CD4-positive, alpha-beta T cell treated with Interferon alpha-2 for 1 hour (primary cell): ENCODE results near the gene WDR19.
A peak's percentile ranks its signal among the peaks of the same experiment; 100 is the strongest.
"Not testable (repeated sequence)": the region's sequence is repeated elsewhere in the genome, so short reads cannot be mapped to it uniquely, and the experiment has no call there.

Experiments used
- DNase-seq, 2 donors: peaks; one replicate each; pipeline ENCODE4 v3.0.0-alpha.2; 2020 to 2022

The WDR19 gene

GRCh38 chr4:39181905-39182638, at the start of gene WDR19:
Gene WDR19 (plus strand): TSS chr4:39182529. CDS start chr4:39182558, 29 bp downstream.
- DNase-seq = peak; percentile 99

DNA sequence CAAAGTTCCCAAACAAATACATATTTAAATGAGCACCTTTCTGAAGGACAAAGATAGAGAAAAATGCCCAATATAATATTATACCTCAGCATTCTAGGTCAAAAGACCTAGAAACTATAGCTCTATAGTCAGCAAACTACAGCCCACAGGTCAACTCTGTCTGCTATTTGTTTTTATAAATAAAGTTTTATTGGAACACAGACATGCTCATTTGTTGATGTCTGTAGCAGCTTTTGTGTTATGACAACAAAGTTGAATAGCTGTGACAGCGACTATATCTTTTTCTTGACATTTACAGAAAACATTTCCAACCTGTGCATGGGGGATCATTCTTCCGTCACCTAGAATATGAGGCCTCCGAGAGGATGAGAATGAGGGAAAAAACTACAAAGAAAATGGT, 48.7 kb upstream of the WDR19 start:
- DNase-seq = no peak

- DNase-seq = no peak
These were observed 47.5 kb upstream of the WDR19 start for GRCh38 chr4:39134683-39135306.

GRCh38 chr4:39138227-39138626, 44.1 kb upstream of the WDR19 start:
- not testable (repeated sequence) for DNase-seq

- DNase-seq = no peak
These were observed 36.1 kb upstream of the WDR19 start for GRCh38 chr4:39146211-39146610.

GRCh38 chr4:39154009-39154408, 28.3 kb upstream of the WDR19 start:
- no peak for DNase-seq

DNA sequence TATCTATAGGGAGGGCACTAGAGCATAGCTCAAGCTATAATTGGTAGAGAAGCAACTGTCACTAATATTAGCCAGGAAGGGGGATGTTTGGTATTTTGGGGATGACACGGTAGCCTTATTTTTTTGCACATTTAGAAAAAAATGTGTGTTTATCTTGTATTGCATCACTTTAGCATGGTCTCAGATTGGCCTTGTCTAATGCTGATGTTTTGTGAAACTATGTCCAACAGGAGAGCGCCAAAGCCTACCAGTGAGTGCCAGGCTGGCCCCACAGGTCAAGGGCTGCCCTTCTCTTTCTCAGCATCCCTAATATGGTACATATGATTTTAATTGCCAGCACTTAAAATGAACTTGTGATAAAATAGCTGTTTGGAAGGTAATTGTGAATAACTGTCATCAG, 24.8 kb upstream of the WDR19 start:
- DNase-seq = no peak

DNA sequence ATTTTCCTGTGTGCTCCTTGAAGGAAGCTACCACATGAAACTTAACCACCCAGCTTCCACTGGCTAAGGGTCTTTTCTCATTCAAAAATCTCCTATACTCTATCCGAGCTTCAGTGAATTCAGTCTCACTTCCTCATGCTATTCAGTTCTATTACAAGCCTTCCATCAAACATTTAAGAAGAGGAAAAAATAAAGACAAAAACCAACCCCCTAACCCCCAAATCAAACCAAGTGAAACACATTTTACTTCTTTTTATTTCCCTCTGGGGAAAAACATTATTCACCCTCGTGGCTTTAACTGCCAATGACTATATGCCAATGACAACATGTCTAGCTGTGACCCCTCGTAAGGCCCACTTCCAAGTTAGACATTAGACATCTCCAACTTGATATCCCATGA, 16.2 kb upstream of the WDR19 start:
- no peak for DNase-seq

DNA sequence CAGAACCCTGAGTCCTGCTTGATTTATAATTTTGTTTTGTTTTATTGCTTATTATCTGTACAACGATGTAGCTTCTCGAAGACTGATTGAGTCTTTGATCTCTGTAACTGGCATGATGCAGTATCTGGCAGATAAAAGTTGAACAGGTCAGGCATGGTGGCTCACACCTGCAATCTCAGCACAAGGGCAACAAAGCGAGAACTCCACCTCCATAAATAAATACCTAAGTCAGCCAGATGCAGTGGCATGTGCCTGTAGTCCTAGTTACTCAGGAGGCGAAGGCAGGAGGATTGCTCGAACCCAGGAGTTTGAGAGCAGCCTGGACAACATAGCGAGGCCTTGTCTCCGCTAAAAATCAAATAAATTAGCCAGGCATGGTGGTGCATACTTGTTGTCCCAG, 15.7 kb upstream of the WDR19 start:
- no peak for DNase-seq

DNA sequence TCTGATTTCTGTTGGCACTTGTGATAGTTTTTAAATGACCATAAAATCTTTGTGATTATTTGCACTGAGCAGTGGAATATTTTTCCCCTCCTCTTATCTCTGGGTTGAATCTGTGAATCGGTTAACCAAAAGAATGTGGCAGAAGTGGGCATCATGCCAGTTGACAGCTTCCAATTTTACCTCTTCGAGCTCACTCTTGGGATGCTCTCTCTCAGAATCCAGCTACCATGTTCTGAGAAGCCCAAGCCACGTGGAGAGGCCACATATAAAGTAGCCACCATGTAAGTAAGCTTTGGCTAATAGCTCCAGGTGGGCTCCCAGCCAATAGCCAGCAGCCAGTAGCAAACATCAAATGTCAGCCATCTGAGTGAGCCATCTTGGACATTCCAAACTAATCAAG, 12.9 kb upstream of the WDR19 start:
- no peak for DNase-seq

DNA sequence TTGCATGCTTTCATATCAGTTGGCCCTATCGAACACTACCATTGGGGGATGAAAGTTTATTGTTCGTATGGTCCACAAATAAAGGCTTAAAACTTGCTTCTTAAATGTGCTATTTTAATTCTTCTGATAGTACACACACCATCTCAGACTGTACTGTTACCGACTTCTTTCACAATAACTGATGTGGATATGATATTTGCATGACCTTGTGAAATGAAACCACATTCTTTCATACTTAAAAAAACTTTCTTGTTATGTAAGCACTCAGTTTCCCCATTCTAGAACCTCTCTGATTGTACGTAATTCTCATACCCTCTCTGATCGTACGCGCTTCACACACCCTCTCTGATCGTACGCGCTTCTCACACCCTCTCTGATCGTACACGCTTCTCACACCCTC, 12.0 kb upstream of the WDR19 start:
- DNase-seq = no peak

- DNase-seq = no peak
These were observed 3.6 kb upstream of the WDR19 start for GRCh38 chr4:39178706-39179105.

GRCh38 chr4:39179681-39180080, 2.6 kb upstream of the WDR19 start:
- DNase-seq = no peak

DNA sequence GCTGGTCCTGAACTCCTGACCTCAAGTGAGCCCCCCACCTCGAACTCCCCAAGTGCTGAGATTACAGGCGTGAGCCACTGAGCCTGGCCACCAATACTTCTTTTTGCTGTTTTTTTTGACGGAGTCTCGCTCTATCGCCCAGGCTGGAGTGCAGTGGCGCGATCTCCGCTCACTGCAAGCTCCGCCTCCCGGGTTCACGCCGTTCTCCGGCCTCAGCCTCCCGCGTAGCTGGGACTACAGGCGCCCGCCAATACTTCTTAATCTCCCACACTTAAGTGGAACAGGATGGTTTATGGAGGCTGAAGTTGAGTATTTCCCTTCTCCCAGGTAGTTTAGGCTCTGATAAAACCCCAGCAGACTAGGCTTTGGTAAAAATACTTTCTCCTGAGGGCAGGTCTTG, 1.7 kb upstream of the WDR19 start:
- DNase-seq = not testable (repeated sequence)

GRCh38 chr4:39181520-39181904, 817 bp upstream of the WDR19 start:
- no peak for DNase-seq

DNA sequence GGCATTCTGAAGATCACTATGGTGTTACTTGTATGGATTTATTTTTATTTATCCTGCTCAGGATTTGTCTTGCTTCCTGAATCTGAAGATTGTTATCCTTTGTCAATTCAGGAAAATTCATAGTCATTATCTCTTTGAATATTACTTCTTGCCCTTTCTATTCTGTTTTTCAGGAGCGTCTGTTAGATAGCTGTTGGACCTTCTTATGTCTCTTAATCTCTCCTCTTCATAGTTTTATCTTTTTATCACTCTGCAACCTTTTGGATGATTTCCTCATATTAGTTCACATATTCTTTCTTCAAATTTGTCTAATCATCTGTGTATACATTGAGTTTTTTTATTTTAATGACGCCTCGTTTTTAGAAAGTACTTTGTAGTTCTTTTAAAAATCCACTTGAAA, 19.6 kb downstream of the WDR19 start:
- DNase-seq = no peak

DNA sequence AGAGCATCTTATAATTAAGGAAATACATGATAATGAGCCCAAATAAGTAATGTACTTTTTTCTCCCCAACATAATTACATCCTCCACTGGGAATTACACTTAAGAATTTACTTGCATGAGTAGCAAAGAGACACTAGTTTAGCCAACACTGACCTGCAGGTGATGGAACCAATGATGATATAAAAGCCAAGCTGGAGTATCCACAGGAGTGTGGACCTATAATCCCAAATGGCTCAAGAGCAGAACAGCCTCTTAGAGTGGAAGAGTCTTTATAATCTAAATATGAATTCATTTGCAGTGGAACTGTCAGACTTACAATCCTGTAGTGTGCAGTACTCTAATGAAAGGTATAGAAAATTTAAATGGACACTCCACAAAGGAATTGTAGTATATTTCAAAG, 22.2 kb downstream of the WDR19 start:
- no peak for DNase-seq

- DNase-seq = no peak
These were observed 22.7 kb downstream of the WDR19 start for GRCh38 chr4:39205000-39205399.

- no peak for DNase-seq
These were observed 23.1 kb downstream of the WDR19 start for GRCh38 chr4:39205476-39205875.

GRCh38 chr4:39227906-39228305, 45.6 kb downstream of the WDR19 start:
- DNase-seq = no peak

GRCh38 chr4:39228377-39228776, 46.0 kb downstream of the WDR19 start:
- DNase-seq = no peak

GRCh38 chr4:39230462-39230861, 48.1 kb downstream of the WDR19 start:
- no peak for DNase-seq

- DNase-seq = no peak
These were observed 49.3 kb downstream of the WDR19 start for GRCh38 chr4:39231660-39232059.

DNA sequence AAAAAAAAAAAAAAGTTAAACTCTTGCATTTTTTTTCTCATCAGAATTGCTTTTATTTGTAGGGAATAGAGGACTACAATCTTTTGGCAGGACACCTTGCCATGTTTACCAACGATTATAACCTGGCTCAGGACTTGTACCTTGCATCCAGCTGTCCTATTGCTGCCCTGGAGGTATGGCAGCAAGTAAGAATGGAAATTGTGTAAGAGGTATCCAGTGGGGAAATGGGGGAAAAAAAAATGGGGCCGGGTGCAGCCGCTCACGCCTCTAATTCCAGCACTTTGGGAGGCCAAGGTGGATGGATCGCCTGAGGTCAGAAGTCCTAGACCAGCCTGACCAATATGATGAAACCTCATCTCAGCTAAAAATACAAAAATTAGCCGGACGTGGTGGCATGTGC, 49.8 kb downstream of the WDR19 start:
- DNase-seq = no peak

DNA sequence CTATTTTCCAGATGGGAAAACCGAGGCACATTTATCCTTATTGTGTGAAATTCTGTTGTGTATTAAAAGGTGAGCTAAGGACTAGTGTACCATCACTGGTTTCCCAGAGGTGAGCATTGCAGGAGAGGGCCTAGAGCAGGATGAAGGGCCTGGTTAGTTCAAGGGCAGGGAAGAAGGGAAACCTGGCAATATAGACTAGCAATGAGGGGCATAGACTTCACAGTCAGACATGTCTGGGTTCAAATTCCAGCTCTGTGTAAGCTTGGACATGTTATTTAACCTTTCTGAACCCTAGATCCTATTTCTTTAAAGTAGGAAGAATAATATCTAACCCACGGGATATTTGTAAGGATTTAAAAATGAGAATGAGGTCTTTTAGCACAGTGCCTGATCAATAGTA, 50.8 kb downstream of the WDR19 start:
- DNase-seq = no peak
